GM21737 (cell line): ENCODE data around the gene FAM124A.
"Not testable (repeated sequence)": the region's sequence is repeated elsewhere in the genome, so short reads cannot be mapped to it uniquely, and the experiment has no call there.

Source experiments
- ATAC-seq: cut with Tn5 transposase; IDR thresholded peaks from one replicate; pipeline ENCODE4 v1.9.1; 2021; ENCODE audit warnings: mild to moderate bottlenecking, moderate library complexity; ENCODE audit not compliant: unreplicated experiment

The FAM124A gene

GRCh38 chr13:51266642-51267041 lies 44.4 kb downstream of the FAM124A start:
- ATAC-seq, result no peak

GRCh38 chr13:51267622-51268021 lies 45.4 kb downstream of the FAM124A start:
- no peak for ATAC-seq

DNA sequence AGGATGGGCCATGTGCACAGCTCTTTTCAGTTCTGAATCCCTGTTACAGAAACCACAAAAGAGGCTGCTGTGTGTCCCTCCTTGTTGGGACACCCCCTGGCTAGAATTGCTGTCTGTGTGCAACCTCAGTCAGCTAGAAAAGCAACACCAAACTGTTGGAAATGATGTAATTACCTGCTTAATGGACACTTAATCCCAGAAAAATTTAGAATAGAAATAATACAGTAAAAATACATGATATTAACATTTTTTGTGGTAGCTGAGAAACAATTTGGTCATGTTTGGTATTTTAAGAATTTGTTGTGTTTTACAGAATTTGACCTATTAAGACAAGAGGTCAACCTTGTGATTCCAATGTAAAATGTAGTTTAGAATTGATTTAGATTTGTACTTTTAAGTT lies 46.8 kb downstream of the FAM124A start:
- ATAC-seq, result no peak

DNA sequence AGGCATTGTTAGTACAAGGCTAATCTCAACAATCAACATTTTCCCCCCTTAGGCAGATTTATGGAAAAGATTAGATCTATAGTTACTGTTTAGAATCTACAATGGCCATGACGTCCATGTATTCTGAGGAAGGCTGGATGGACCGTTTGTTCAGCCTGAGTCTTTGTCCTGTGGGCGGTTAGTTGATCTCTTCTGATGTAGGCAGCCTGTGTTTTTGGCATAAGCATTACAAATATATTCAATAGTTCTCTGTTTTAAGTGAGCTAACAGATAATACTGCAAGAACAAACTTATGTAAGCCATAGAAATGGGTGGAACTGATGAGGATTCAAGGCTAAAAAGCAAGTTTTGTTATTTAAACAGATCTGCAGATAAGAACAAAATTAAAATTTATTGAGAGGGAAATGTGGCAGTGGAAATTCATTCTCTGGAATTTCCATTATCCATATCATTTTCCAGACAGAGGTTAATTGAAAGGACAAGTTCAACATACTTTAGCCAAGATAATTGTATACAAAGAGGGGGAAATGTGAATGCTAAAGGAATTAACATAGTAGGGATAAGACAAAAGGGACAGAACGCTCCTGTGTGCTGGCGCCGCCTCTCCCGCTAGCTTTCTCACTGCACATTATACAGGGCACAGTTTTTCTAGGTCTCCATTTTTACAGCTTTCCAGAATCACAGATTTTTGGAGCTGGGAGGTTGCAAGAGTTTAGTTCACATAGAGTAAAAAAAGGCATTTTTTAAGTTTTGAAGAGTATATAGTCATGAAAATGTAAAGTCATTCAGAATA lies 48.6 kb downstream of the FAM124A start:
- ATAC-seq, result no peak

DNA sequence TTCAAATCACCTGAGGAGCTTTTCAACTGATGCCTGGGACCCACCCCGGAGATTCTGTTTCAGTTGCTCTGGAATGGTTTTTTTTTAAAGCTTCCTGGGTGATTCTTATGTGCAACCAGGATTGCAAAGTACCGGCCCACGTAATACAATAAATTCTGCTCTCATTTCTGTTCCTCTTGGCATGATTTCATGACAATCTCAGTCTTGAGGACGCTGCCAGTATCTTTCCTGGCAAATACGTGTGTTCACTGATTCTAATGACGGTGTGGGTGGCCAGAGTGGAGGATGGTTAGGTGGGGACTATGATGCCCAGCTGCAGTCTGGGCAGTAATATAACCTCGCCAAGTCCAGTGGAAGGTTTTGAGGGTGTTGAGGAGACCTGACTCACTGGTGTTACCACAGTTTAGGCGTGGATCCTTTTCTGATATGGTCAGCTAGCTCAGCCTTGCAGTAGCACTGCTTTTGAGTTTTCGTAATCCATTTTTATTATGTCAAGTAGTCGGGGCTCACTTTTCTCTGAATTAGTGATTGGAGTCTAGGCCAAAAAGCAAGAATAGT lies 49.4 kb downstream of the FAM124A start:
- ATAC-seq, result no peak

DNA sequence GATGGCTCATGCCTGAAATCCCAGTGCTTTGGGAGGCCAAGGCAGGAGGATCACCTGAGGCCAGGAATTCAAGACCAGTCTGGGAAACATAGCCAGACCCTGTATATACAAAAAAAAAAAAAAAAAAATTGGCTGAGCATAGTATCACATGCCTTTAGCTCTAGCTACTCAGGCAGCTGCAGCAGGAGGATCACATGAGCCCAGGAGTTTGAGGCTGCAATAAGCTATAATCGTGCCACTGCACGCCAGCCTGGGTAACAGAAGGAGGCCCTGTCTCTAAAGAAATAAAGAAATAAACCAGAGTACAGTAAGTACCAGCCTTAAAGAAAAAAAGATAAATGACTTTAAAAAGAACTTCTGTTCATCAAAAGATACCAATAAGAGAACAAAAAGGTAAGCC lies 52.9 kb downstream of the FAM124A start:
- no peak for ATAC-seq

DNA sequence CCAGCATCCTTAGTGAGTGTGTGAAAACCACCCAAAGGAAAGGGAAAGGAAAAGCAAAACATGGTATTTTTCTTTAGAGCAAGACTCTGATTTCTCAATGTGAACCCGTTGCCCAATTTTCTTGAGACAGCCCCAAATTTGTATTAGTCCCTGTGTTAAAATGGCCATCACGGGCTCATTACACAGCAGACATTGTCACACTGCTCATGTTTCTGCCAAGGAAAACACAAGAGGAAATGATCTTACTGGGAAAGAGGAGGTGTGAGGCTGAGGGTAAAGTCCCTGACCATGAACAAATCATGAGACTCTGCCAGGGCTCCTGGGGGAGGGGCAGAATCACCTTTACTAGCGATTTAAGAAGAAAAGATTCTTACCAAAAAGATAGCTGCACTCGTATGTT lies 54.4 kb downstream of the FAM124A start:
- no peak for ATAC-seq

GRCh38 chr13:51277928-51278327 lies 55.7 kb downstream of the FAM124A start:
- no peak for ATAC-seq

- ATAC-seq, result no peak
Observed at GRCh38 chr13:51278426-51279130, 56.4 kb downstream of the FAM124A start.

- no peak for ATAC-seq
Observed at GRCh38 chr13:51280379-51280940, 58.3 kb downstream of the FAM124A start.

- no peak for ATAC-seq
Observed at GRCh38 chr13:51282322-51282721, 60.1 kb downstream of the FAM124A start.

- not testable (repeated sequence) for ATAC-seq
Observed at GRCh38 chr13:51282923-51283322, 60.7 kb downstream of the FAM124A start.

GRCh38 chr13:51283371-51283770 lies 61.2 kb downstream of the FAM124A start:
- ATAC-seq, result no peak

DNA sequence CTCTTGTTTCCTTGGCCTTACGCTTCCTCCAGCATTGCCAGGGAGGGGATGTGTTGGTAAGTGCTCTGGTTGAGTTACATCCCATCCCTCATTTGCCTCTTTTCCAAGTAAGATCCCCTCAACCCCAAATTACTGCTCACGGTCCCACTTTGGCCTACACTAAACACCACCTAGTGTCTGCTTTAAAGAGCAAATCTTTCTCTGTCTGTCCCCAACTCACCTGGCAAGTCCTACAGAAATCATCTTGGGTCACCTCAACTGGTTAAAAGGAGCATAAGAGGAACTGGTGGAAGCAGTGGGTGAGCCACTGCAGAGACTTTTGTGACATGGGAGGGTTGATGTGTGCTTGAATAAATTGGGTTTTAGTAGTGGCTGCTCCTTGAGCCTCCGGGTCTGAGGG lies 62.1 kb downstream of the FAM124A start:
- ATAC-seq, result no peak

DNA sequence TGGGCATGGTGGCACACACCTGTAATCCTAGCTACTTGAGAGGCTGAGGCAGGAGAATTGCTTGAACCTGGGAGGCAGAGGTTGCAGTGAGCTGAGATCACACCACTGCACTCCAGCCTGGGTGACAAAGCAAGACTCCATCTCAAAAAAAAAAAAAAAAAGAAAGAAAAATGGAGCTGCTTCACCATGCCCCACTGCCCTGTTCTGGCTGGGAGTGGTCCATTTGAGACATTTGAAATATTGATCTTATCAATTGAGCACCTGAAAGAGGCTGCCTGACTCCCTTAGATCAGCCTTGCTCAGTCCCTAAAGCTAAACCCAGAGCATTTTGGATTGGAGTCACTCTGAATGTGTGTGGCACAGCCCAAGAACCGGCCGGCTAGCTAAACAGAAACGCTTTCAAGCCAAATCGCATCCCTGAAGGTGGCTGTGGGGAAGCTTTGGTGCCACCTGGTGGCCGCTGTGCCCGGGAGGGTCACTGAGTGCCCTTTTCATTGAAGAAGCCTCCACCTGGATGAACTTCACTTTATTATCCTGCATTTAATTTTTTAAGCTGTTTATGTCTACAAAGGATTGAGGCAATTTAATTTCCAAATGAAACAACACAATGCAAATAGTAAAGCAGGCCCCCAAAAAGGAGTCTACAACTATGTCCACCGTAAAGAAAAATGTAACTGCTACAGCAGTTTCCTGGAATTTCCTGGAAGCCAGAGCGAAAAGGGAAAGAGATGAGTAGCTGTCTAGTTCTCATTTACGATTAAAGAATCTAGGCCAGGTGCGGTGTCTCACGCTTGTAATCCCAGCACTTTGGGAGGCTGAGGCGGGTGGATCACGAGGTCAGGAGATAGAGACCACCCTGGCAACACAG lies 64.2 kb downstream of the FAM124A start:
- ATAC-seq, result peak; percentile 67

GRCh38 chr13:51287758-51288157 lies 65.6 kb downstream of the FAM124A start:
- no peak for ATAC-seq

- ATAC-seq, result not testable (repeated sequence)
Observed at GRCh38 chr13:51288254-51288653, 66.1 kb downstream of the FAM124A start.

GRCh38 chr13:51291341-51291740 lies 69.1 kb downstream of the FAM124A start:
- ATAC-seq, result no peak

DNA sequence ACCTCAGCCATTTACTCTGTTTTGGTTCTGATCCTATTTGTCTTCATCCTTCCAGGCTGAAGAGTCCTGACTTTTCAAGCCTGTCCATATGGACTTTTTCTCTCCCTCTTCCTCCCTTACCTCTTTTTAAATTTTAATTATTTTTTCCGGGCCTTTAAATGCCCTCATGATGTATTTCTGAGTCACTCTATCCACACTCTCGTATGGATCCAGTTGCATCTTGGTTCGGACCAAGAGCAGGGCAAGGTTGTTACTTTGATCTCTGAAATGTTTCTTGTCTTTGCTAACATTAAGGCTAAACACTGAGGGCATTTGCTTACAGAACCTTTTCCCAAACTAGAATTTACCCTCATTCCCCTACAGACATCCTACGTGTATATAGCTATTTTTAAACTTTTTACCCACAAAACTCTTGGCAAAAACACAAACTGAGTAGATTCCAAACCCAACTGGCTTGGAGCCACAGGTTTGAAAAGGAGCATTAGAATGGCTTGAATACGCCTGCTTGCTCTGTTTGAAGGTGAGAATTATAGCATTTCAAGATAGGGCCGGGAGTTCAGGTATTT lies 69.9 kb downstream of the FAM124A start:
- ATAC-seq, result no peak

- no peak for ATAC-seq
Observed at GRCh38 chr13:51297556-51297955, 75.4 kb downstream of the FAM124A start.
